HEK293 (cell line): Measurements from ENCODE around the gene ZNF597.

ENCODE experiments used
- CTCF ChIA-PET: fragments of 350-600 bp; formaldehyde crosslinking; extraction: SDS; loops from one replicate; lab custom pipeline; 2021; ENCODE audit warnings: antibody characterized with exemption; lab: Yijun Ruan, JAX
- POLR2A ChIA-PET: fragments of 300-600 bp; formaldehyde crosslinking; extraction: SDS; loops from one replicate; lab custom pipeline; 2020; ENCODE audit warnings: antibody characterized with exemption, inconsistent platforms; lab: Yijun Ruan, JAX
- H3K27ac ChIP-seq: fragments of 200-500 bp; sonication (Bioruptor generic); 2 replicates; pipeline ENCODE4 v1.5.1; 2014; ENCODE audit warnings: low read depth, low read length, control low read depth, inconsistent platforms; ENCODE audit errors: extremely low read depth
- H3K36me3 ChIP-seq, 2 experiments: fragments of 200-500 bp in 1 of 2; sonication (Bioruptor generic) in 1 of 2; 1 replicate in 1 of 2; 2 replicates in 1 of 2; pipeline ENCODE4 v1.5.1; 2014 to 2017; ENCODE audit warnings: inconsistent platforms in 2 of 2, low read length in 2 of 2; ENCODE audit not compliant: control insufficient read depth in 2 of 2, insufficient read depth in 1 of 2
- H3K4me1 ChIP-seq: fragments of 200-500 bp; sonication (Bioruptor generic); 2 replicates; pipeline ENCODE4 v1.5.1; 2014; ENCODE audit warnings: mild to moderate bottlenecking, low read length, inconsistent platforms; ENCODE audit not compliant: control insufficient read depth, insufficient read depth
- H3K4me3 ChIP-seq: 2 replicates; pipeline ENCODE4 v1.5.1; 2011; ENCODE audit warnings: low read depth, mild to moderate bottlenecking, control low read depth, low read length, moderate library complexity
- H3K9me3 ChIP-seq: fragments of 200-500 bp; sonication (Bioruptor generic); 2 replicates; pipeline ENCODE4 v1.5.1; 2014; ENCODE audit warnings: low read depth, low read length, inconsistent platforms; ENCODE audit not compliant: control insufficient read depth, insufficient read depth
- FEZF1 ChIP-seq: fragments of 450-650 bp; formaldehyde crosslinking; IDR thresholded peaks from 2 replicates; pipeline ENCODE4 v1.5.1; 2016; ENCODE audit warnings: missing biosample characterization, missing genetic modification characterization
- GLI4 ChIP-seq: fragments of 450-650 bp; formaldehyde crosslinking; IDR thresholded peaks from 2 replicates; pipeline ENCODE4 v1.5.1; 2016; ENCODE audit warnings: missing biosample characterization, missing genetic modification characterization
- KLF16 ChIP-seq: fragments of 450-650 bp; formaldehyde crosslinking; IDR thresholded peaks from 2 replicates; pipeline ENCODE4 v1.5.1; 2017; ENCODE audit warnings: missing biosample characterization, missing genetic modification characterization
- KLF9 ChIP-seq: fragments of 450-650 bp; formaldehyde crosslinking; IDR thresholded peaks from 2 replicates; pipeline ENCODE4 v1.5.1; 2016; ENCODE audit warnings: missing biosample characterization, missing genetic modification characterization, low read depth
- MYNN ChIP-seq: fragments of 450-650 bp; formaldehyde crosslinking; IDR thresholded peaks from 2 replicates; pipeline ENCODE4 v1.5.1; 2016; ENCODE audit warnings: missing biosample characterization, missing genetic modification characterization, borderline replicate concordance
- PRDM1 ChIP-seq: fragments of 450-650 bp; formaldehyde crosslinking; IDR thresholded peaks from 2 replicates; pipeline ENCODE4; 2016; ENCODE audit warnings: missing biosample characterization, missing genetic modification characterization
- PRDM4 ChIP-seq: fragments of 450-650 bp; formaldehyde crosslinking; IDR thresholded peaks from 2 replicates; pipeline ENCODE4 v1.5.1; 2017; ENCODE audit warnings: missing biosample characterization, missing genetic modification characterization
- SCRT1 ChIP-seq: fragments of 450-650 bp; formaldehyde crosslinking; IDR thresholded peaks from 2 replicates; pipeline ENCODE4 v1.5.1; 2016; ENCODE audit warnings: missing biosample characterization, missing genetic modification characterization, borderline replicate concordance
- ZNF121 ChIP-seq: fragments of 450-650 bp; formaldehyde crosslinking; IDR thresholded peaks from 2 replicates; pipeline ENCODE4 v1.5.1; 2016; ENCODE audit warnings: missing biosample characterization, missing genetic modification characterization
- ZNF2 ChIP-seq: fragments of 450-650 bp; formaldehyde crosslinking; IDR thresholded peaks from 2 replicates; pipeline ENCODE4 v1.5.1; 2016; ENCODE audit warnings: missing biosample characterization, missing genetic modification characterization
- ZNF211 ChIP-seq: fragments of 450-650 bp; formaldehyde crosslinking; IDR thresholded peaks from 2 replicates; pipeline ENCODE4 v1.5.1; 2016; ENCODE audit warnings: low read depth, missing biosample characterization, missing genetic modification characterization
- ZNF423 ChIP-seq: fragments of 450-650 bp; formaldehyde crosslinking; IDR thresholded peaks from 2 replicates; pipeline ENCODE4 v1.5.1; 2016; ENCODE audit warnings: missing biosample characterization, missing genetic modification characterization
- ZNF473 ChIP-seq: fragments of 450-650 bp; formaldehyde crosslinking; IDR thresholded peaks from 2 replicates; pipeline ENCODE4 v1.5.1; 2017; ENCODE audit warnings: missing biosample characterization, missing genetic modification characterization
- TF ChIP-seq, protein P1 (sequence below): fragments of 450-650 bp; formaldehyde crosslinking; IDR thresholded peaks from 2 replicates; pipeline ENCODE4 v1.5.1; 2016; ENCODE audit warnings: missing biosample characterization, missing genetic modification characterization
- TF ChIP-seq, protein P2 (sequence below): fragments of 450-650 bp; formaldehyde crosslinking; IDR thresholded peaks from 2 replicates; pipeline ENCODE4 v1.5.1; 2016; ENCODE audit warnings: missing biosample characterization, missing genetic modification characterization
- TF ChIP-seq, protein P3 (sequence below): fragments of 450-650 bp; formaldehyde crosslinking; IDR thresholded peaks from 2 replicates; pipeline ENCODE4 v1.5.1; 2016; ENCODE audit warnings: missing biosample characterization, missing genetic modification characterization
- TF ChIP-seq, protein P4 (sequence below): fragments of 450-650 bp; IDR thresholded peaks from 2 replicates; pipeline ENCODE4 v1.5.1; 2018; ENCODE audit warnings: missing biosample characterization, missing genetic modification characterization
- TF ChIP-seq, protein P5 (sequence below): fragments of 450-650 bp; formaldehyde crosslinking; IDR thresholded peaks from 2 replicates; pipeline ENCODE4 v1.5.1; 2017; ENCODE audit warnings: missing biosample characterization, missing genetic modification characterization
- TF ChIP-seq, protein P6 (sequence below): fragments of 450-650 bp; formaldehyde crosslinking; optimal IDR thresholded peaks from 2 replicates; pipeline ENCODE3; 2016; ENCODE audit warnings: missing biosample characterization, mild to moderate bottlenecking, missing genetic modification characterization

ZNF597 gene

GRCh38 chr16:3460121-3460520, 16.8 kb upstream of the ZNF597 start:
- H3K27ac ChIP-seq = no peak overlapping the region
- ChIA-PET CTCF (no interaction called here), POLR2A (no interaction called here)
- no peak overlapping the region for H3K4me3 ChIP-seq
- TF ChIP-seq, protein P1, sequence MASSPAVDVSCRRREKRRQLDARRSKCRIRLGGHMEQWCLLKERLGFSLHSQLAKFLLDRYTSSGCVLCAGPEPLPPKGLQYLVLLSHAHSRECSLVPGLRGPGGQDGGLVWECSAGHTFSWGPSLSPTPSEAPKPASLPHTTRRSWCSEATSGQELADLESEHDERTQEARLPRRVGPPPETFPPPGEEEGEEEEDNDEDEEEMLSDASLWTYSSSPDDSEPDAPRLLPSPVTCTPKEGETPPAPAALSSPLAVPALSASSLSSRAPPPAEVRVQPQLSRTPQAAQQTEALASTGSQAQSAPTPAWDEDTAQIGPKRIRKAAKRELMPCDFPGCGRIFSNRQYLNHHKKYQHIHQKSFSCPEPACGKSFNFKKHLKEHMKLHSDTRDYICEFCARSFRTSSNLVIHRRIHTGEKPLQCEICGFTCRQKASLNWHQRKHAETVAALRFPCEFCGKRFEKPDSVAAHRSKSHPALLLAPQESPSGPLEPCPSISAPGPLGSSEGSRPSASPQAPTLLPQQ (tag by site-specific recombination) = no peak
- TF ChIP-seq, protein P2, sequence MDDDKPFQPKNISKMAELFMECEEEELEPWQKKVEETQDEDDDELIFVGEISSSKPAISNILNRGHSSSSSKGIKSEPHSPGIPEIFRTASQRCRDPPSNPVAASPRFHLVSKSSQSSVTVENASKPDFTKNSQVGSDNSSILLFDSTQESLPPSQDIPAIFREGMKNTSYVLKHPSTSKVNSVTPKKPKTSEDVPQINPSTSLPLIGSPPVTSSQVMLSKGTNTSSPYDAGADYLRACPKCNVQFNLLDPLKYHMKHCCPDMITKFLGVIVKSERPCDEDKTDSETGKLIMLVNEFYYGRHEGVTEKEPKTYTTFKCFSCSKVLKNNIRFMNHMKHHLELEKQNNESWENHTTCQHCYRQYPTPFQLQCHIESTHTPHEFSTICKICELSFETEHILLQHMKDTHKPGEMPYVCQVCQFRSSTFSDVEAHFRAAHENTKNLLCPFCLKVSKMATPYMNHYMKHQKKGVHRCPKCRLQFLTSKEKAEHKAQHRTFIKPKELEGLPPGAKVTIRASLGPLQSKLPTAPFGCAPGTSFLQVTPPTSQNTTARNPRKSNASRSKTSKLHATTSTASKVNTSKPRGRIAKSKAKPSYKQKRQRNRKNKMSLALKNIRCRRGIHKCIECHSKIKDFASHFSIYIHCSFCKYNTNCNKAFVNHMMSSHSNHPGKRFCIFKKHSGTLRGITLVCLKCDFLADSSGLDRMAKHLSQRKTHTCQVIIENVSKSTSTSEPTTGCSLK = no peak
- TF ChIP-seq KLF9 (tag by site-specific recombination) = no peak
- TF ChIP-seq FEZF1 (tag by site-specific recombination) = no peak
- no peak for TF ChIP-seq ZNF473 (tag by site-specific recombination)
- no peak for TF ChIP-seq PRDM4 (tag by site-specific recombination)
- TF ChIP-seq ZNF423 (tag by site-specific recombination) = no peak
- TF ChIP-seq, protein P3, sequence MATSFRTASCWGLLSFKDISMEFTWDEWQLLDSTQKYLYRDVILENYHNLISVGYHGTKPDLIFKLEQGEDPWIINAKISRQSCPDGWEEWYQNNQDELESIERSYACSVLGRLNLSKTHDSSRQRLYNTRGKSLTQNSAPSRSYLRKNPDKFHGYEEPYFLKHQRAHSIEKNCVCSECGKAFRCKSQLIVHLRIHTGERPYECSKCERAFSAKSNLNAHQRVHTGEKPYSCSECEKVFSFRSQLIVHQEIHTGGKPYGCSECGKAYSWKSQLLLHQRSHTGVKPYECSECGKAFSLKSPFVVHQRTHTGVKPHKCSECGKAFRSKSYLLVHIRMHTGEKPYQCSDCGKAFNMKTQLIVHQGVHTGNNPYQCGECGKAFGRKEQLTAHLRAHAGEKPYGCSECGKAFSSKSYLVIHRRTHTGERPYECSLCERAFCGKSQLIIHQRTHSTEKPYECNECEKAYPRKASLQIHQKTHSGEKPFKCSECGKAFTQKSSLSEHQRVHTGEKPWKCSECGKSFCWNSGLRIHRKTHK = no peak
- peaks cover 0 to 4% of the 10 kb centered on the region in 2 experiments; a peak in 2 of 3 replicates for H3K36me3 ChIP-seq
- no peaks in the 10 kb centered on the region for H3K9me3 ChIP-seq
- H3K4me1 ChIP-seq = peaks cover 10% of the 10 kb centered on the region

DNA sequence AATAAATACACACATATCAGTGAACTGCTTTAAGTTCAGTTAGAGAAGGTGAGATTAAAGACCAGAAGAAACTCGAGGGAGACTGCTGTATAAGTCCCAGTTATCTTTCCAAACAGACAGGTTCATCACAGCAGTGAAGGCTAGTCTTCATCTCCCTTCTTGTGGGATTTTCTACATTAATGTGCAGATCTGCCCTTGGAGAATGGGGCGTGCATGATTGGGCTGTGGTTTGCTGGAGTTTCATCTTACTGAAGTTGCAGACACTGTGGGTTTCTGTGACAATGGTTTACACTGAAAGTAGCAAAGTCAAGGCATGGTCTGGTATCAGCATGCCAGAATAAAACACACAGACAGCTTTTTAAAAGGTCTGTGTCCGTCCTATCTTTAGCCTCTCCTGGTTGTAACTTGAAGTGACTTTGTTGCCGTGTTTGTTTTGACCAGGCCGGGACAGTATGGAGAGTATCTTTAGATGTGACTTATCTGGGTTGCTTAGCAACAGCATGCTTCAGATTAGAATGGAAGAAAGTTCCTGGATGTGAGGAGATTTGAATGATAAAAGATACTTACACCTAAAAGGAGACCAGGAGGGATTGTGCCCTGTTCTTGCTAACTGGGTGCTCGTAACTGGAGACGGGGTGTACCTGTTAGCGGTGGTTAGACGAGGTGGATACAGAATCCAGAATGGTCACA, 16.2 kb upstream of the ZNF597 start:
- POLR2A ChIA-PET = no interaction called here
- H3K36me3 ChIP-seq = peaks cover 0 to 4% of the 10 kb centered on the region in 2 experiments; a peak in 2 of 3 replicates
- H3K27ac ChIP-seq = no peak overlapping the region
- H3K4me3 ChIP-seq = peak overlapping the region; percentile 83
- TF ChIP-seq SCRT1 (tag by site-specific recombination) (no peak), PRDM1 (tag by site-specific recombination) (0 out of 2 replicates have a peak, but pooled peaks have one; percentile 36), KLF16 (tag by site-specific recombination) (no peak), KLF9 (tag by site-specific recombination) (no peak), ZNF2 (tag by site-specific recombination) (no peak), GLI4 (no peak), ZNF121 (tag by site-specific recombination) (no peak), MYNN (tag by site-specific recombination) (0 out of 2 replicates have a peak, but pooled peaks have one; percentile 30), ZNF211 (tag by site-specific recombination) (no peak)
- TF ChIP-seq, protein P4, sequence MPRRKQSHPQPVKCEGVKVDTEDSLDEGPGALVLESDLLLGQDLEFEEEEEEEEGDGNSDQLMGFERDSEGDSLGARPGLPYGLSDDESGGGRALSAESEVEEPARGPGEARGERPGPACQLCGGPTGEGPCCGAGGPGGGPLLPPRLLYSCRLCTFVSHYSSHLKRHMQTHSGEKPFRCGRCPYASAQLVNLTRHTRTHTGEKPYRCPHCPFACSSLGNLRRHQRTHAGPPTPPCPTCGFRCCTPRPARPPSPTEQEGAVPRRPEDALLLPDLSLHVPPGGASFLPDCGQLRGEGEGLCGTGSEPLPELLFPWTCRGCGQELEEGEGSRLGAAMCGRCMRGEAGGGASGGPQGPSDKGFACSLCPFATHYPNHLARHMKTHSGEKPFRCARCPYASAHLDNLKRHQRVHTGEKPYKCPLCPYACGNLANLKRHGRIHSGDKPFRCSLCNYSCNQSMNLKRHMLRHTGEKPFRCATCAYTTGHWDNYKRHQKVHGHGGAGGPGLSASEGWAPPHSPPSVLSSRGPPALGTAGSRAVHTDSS = 0 out of 2 replicates have a peak, but pooled peaks have one; percentile 6
- TF ChIP-seq, protein P5, sequence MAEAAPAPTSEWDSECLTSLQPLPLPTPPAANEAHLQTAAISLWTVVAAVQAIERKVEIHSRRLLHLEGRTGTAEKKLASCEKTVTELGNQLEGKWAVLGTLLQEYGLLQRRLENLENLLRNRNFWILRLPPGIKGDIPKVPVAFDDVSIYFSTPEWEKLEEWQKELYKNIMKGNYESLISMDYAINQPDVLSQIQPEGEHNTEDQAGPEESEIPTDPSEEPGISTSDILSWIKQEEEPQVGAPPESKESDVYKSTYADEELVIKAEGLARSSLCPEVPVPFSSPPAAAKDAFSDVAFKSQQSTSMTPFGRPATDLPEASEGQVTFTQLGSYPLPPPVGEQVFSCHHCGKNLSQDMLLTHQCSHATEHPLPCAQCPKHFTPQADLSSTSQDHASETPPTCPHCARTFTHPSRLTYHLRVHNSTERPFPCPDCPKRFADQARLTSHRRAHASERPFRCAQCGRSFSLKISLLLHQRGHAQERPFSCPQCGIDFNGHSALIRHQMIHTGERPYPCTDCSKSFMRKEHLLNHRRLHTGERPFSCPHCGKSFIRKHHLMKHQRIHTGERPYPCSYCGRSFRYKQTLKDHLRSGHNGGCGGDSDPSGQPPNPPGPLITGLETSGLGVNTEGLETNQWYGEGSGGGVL (tag by site-specific recombination) = no peak
- TF ChIP-seq, protein P6, sequence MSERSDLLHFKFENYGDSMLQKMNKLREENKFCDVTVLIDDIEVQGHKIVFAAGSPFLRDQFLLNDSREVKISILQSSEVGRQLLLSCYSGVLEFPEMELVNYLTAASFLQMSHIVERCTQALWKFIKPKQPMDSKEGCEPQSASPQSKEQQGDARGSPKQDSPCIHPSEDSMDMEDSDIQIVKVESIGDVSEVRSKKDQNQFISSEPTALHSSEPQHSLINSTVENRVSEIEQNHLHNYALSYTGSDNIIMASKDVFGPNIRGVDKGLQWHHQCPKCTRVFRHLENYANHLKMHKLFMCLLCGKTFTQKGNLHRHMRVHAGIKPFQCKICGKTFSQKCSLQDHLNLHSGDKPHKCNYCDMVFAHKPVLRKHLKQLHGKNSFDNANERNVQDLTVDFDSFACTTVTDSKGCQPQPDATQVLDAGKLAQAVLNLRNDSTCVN (tag by site-specific recombination) = no peak
- H3K4me1 ChIP-seq = peaks cover 10% of the 10 kb centered on the region
- no peaks in the 10 kb centered on the region for H3K9me3 ChIP-seq
- CTCF ChIA-PET = no interaction called here
